Measurements from ENCODE around the gene DLG2.
"Not testable (repeated sequence)": the region's sequence is repeated elsewhere in the genome, so short reads cannot be mapped to it uniquely, and the experiment has no call there.

The DLG2 gene

DNA sequence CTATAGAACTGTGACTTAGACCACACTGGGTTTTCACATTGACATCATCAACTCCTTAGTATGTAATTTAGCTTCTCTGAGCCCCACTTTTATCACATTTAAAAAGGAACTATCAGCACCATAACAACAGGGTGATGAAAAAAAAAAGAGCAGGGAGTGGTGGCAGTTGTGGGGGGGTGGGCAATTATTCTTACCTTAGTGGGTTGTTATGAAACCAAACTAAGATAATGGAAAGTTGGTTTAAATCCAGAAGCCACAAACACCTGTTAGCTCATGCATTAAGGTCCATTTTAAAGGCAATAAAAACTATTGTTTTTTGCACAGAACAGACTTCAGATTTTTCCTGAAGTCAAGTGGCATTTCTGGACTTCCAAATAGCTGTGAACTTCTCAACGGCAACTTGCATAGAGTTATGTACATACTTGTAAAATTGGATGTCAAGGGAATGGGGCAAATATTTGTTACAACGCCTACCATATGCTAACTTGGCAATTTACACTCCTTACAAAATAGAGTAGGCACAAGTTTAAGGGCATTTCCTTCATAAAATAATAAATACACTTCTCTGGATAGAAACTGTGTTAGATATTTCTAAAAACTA is 793.6 kb downstream of the DLG2 start:
- DNase-seq (ENCODE audit: low spot score), result no peak

DNA sequence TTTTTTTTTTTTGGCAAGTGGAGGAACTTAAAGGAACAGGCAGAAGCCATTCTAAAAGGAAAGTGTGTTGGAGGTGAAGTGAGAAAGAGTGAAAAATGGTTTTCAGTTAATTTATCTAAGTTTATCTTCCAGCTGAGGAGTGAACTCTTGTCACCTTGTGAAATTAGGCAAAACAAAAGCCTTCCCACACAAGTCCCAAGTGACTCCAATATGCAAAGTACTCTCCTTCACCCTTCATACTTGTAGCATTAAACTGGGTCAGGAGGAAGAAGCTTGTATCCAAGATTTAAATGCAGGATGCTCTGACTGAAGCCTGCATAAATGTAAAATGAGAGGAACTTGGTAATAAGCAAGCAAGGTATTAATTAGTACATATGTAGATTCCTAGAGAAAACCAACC is 796.8 kb downstream of the DLG2 start:
- peak; percentile 53 for DNase-seq (ENCODE audit: low spot score)

DNA sequence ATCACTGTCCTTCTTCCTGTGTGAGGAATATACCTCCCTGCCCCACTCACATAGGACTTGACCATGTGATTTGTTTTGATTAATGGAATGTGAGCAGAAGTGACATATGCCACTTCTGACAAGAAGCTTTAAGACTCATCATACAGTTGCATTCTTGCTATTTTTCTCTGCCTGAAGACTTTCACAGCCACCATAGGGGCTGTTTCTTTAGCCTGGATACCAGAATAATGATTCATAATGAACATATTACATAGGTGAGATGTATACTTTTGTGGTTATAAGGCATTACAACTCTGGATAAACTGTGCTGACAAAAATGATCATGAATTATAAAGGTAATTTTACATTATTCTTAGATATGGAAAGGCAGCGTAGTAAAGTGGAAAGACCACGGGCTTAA is 798.0 kb downstream of the DLG2 start:
- no peak for DNase-seq (ENCODE audit: low spot score)

DNA sequence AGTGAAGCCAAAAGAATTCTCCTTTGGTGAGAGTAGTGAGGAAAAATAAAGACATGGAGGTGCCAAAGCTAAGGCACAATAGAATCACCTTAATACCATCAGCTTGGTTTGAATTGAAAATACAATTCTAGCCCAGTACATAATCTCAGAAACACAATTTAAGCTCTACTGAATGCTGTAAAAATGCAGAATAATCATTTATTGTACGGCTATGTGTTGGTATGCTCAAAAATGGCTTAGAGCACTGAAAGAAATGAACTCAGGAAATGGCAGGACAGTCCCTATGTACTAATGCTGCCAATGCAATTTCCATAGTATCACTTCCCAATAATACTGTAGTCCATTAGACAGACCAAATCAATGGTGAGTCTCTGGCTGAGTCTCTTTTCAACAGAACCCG is 798.5 kb downstream of the DLG2 start:
- no peak for DNase-seq (ENCODE audit: low spot score)

GRCh38 chr11:84825106-84825660 is 802.0 kb downstream of the DLG2 start:
- no peak for DNase-seq (ENCODE audit: low spot score)

- no peak for DNase-seq (ENCODE audit: low spot score)
These were observed 802.5 kb downstream of the DLG2 start for GRCh38 chr11:84824624-84825023.

DNA sequence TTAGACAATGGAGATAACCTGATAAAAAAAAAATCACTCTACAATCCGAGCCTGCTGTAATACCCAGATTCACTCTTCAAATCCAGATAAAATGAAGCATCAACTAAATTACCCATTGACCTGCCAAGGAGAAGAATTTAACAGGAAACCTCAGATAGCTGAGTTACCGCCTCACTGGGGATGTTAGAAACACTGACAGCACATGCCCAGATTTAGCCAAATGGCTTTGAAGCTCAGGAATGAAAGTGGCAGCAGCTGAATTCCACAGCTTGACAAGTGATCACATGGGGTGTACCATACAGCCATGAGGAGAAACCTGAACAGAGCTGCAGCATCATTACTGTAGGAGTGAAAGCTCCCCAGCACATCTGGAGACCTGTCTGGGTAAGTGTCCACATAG is 807.6 kb downstream of the DLG2 start:
- no peak for DNase-seq (ENCODE audit: low spot score)

- DNase-seq (ENCODE audit: low spot score), result no peak
These were observed 808.0 kb downstream of the DLG2 start for GRCh38 chr11:84819128-84819527.

GRCh38 chr11:84817998-84818397 is 809.1 kb downstream of the DLG2 start:
- DNase-seq (ENCODE audit: low spot score), result no peak

GRCh38 chr11:84812471-84812969 is 814.6 kb downstream of the DLG2 start:
- DNase-seq (ENCODE audit: low spot score), result no peak

- no peak for DNase-seq (ENCODE audit: low spot score)
These were observed 820.8 kb downstream of the DLG2 start for GRCh38 chr11:84806354-84806753.

GRCh38 chr11:84804041-84804440 is 823.1 kb downstream of the DLG2 start:
- no peak for DNase-seq (ENCODE audit: low spot score)

GRCh38 chr11:84800755-84801346 is 826.3 kb downstream of the DLG2 start:
- DNase-seq (ENCODE audit: low spot score), result peak; percentile 11

DNA sequence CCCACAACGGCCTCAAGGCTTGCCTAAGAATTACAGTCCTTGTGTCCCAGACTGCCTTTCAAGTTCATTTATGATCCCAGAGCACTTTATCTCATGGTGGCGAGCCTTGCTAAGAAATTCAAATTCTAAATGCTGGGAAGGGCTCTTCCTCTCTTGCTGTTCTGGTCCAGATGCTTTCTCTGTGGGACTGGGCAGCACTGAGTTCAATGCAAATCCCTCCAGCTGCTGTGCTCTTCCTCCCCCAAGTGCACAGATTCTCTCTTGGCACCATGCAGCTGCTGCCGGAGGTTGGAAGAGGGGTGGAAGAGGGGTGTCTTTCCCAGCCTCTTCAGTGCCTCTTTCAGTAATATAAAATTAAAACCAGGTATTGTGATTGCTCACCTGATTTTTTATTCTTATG is 828.0 kb downstream of the DLG2 start:
- no peak for DNase-seq (ENCODE audit: low spot score)

- no peak for DNase-seq (ENCODE audit: low spot score)
These were observed 831.4 kb downstream of the DLG2 start for GRCh38 chr11:84795698-84796097.

DNA sequence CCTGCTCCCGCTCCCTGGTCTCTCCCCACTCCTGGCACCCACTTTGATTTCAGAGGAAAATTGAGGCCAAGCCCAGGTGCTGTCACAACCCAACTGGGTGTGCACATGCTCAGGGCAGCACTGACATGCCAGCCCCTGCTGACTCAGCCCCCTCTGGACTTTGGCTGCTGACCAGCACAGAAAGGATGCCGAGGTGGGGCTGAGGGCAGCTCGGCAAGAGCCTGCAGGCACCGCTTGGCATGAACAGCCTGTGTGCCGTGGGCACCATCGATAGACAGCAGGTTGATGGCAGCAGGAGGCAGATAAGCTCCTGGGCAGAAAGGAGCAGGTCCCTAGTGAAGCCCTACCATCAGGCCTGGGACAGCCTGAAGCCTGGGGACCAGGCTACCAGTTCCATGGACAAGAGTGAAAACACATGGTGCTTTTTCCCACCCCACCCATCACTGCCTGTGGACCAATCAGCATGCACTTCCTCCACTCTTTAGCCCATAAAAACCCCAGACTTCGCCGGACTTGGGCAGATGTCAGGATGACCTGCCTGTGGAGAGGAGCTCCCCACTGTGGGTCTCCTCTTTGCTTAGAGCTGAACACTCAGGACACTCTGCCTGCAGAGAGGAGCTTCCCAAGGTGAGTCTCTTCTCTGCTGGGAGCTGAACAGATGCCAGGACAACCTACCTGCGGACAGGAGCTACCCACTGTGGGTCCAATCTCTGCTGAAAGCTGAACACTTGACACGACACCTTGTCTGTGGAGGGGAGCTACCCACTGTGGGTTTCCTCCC is 832.3 kb downstream of the DLG2 start:
- no peak for DNase-seq (ENCODE audit: low spot score)

DNA sequence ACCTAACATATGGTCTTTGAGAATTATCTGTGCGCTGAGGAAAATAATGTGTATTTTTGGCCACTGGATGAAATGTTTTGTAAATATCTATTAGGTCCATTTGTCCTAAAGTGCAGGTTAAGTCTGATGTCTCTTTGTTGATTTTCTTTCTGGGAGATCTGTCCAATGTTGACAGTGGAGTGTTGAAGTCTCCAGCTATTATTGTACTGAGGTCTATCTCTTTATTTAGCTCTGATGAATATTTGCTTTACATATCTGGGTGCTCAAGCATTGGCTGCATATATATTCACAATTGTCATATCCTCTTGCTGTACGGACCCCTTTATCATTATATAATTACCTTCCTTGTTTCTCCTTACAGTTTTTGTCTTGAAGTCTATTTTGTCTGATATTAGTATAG is 833.8 kb downstream of the DLG2 start:
- no peak for DNase-seq (ENCODE audit: low spot score)

DNA sequence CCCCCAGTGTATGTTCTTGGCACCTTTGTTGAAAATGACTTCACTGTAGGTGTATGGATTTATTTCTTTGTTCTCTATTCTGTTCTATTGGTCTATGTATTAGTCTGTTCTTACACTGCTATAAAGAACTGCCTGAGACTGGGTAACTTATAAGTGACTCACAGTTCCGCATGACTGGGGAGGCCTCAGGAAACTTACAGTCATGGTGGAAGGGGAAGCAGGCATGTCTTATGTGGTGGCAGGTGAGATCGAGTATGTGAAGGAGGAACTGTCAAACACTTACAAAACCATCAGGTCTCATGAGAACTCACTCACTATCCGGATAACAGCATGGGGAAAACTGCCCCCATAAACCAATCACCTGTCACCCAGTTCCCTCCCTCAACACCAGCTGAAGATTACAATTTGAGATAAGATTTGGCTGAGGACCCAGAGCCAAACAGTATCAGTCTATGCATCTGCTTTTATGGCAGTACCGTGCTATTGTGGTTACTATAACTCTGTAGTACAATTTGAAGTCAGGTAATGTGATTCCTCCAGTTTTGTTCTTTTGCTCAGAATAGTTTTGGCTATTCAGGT is 836.2 kb downstream of the DLG2 start:
- DNase-seq (ENCODE audit: low spot score), result no peak

DNA sequence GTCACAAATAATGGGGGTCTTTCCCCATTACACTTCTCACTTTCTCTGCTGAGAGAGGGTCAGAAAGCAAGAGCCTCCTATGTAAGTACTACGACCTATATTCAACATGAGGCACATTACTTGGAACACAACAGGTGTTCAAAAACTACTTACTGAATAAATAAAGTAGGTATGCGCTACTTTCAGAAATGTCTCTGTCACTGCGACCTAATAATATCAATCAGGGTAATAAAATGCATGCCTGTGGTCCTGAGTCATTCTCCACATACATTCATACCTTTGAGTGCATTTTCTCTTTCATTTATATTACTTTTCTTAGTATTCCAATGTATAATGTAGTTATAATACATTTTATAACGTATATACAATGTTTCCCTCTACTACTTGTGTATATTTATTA is 838.9 kb downstream of the DLG2 start:
- no peak for DNase-seq (ENCODE audit: low spot score)

DNA sequence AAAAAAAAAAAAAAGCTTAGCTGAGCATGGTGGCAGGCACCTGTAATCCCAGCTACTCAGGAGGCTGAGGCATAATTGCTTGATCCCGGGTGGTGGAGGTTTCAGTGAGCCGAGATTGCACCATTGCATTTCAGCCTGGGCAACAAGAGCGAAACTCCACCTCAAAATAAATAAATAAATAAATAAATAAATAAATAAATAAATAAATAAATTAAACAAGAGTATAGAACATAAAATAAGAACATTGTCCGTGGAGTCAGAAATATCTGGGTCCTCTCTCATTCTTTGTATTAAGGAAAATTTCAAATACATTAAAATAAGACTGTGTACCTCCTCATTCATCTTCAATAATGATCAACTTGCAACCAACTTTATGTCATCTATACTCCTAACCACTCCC is 843.0 kb downstream of the DLG2 start:
- DNase-seq (ENCODE audit: low spot score), result not testable (repeated sequence)

DNA sequence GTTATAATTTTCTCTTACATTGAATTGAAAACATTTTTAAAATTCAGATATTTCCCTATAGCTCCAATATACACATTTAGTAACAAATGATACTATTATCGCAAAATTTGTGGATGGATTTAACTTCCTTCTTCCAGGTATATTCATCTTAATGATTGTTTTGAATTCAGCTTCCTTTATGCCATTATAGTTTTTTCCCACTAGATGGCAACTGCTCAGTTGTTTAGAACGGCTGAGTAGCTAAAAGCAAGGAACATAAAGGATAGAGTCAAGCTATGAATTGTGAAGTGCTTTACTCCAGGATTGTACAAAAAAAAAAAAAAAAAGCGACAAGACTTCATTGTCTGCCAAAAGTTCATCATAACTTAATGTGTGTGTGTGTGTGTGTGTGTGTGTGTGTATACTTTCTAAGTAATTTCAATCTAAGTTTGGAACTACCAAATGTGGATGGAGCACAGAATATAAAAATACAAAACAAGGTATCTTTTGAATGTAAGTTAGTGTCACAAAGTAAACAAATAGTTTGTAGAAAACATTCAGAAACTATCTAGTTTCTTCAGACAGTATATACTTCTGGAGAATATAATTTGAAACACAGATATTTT is 846.4 kb downstream of the DLG2 start:
- DNase-seq (ENCODE audit: low spot score), result peak; percentile 10

GRCh38 chr11:84775503-84775902 is 851.6 kb downstream of the DLG2 start:
- DNase-seq (ENCODE audit: low spot score), result no peak
